SK-N-SH treated with all-trans-retinoic acid at 6 μM for 48 hours (cell line): ENCODE results near the gene FAM210A.

Experiments used
- ATAC-seq: fragments of 200-7000 bp; cut with Tn5 transposase; 3 replicates; pipeline ENCODE4 v1.9.1; 2020; ENCODE audit warnings: mild to moderate bottlenecking, moderate library complexity
- ARNTL ChIP-seq: fragments of 450-650 bp; formaldehyde crosslinking; IDR thresholded peaks from 2 replicates; pipeline ENCODE4 v1.5.0; 2020; ENCODE audit warnings: low read depth, mild to moderate bottlenecking, moderate library complexity, borderline replicate concordance
- BACH2 ChIP-seq: fragments of 250-450 bp; sonication (Bioruptor Pico); IDR thresholded peaks from 2 replicates; pipeline ENCODE4 v1.9.0; 2021; ENCODE audit warnings: mild to moderate bottlenecking, borderline replicate concordance
- CREB5 ChIP-seq: fragments of 250-450 bp; sonication (Bioruptor Pico); IDR thresholded peaks from 2 replicates; pipeline ENCODE4 v1.5.1; 2020; ENCODE audit warnings: low read depth, mild to moderate bottlenecking, moderate library complexity
- CSDC2 ChIP-seq: fragments of 250-450 bp; sonication (Bioruptor Pico); IDR thresholded peaks from 2 replicates; pipeline ENCODE4 v1.5.0; 2020; ENCODE audit warnings: mild to moderate bottlenecking, moderate library complexity
- ESRRG ChIP-seq: fragments of 250-450 bp; sonication (Bioruptor Pico); IDR thresholded peaks from 2 replicates; pipeline ENCODE4 v1.6.1; 2021; ENCODE audit warnings: mild to moderate bottlenecking
- GLIS3 ChIP-seq: fragments of 250-450 bp; sonication (Bioruptor Pico); IDR thresholded peaks from 2 replicates; pipeline ENCODE4 v1.5.0; 2020; ENCODE audit warnings: mild to moderate bottlenecking, moderate library complexity
- ISL1 ChIP-seq: fragments of 250-450 bp; sonication (Bioruptor Pico); IDR thresholded peaks from 2 replicates; pipeline ENCODE4 v2.1.2; 2022; ENCODE audit warnings: mild to moderate bottlenecking, moderate library complexity
- PATZ1 ChIP-seq: fragments of 250-450 bp; sonication (Bioruptor Pico); IDR thresholded peaks from 2 replicates; pipeline ENCODE4 v1.8.0; 2020; ENCODE audit warnings: mild to moderate bottlenecking, moderate library complexity, borderline replicate concordance
- POU6F1 ChIP-seq: fragments of 250-450 bp; sonication (Bioruptor Pico); IDR thresholded peaks from 2 replicates; pipeline ENCODE4 v1.8.0; 2021; ENCODE audit warnings: low read depth, mild to moderate bottlenecking, moderate library complexity, borderline replicate concordance
- PPARA ChIP-seq: fragments of 250-450 bp; sonication (Bioruptor Pico); IDR thresholded peaks from 2 replicates; pipeline ENCODE4 v1.5.0; 2020; ENCODE audit warnings: mild to moderate bottlenecking, borderline replicate concordance
- RARB ChIP-seq: fragments of 250-450 bp; sonication (Bioruptor Pico); IDR thresholded peaks from 2 replicates; pipeline ENCODE4 v1.8.0; 2021; ENCODE audit warnings: mild to moderate bottlenecking, moderate library complexity
- SNAI2 ChIP-seq: fragments of 250-450 bp; sonication (Bioruptor Pico); IDR thresholded peaks from 2 replicates; pipeline ENCODE4 v1.5.0; 2020; ENCODE audit warnings: mild to moderate bottlenecking, moderate library complexity
- TCF4 ChIP-seq: fragments of 250-450 bp; sonication (Bioruptor Pico); IDR thresholded peaks from 2 replicates; pipeline ENCODE4 v1.8.0; 2021; ENCODE audit warnings: mild to moderate bottlenecking, moderate library complexity, borderline replicate concordance
- TOX ChIP-seq: fragments of 250-450 bp; sonication (Bioruptor Pico); IDR thresholded peaks from 2 replicates; pipeline ENCODE4 v1.8.0; 2021; ENCODE audit warnings: mild to moderate bottlenecking, moderate library complexity, borderline replicate concordance
- TSHZ2 ChIP-seq: fragments of 250-450 bp; sonication (Bioruptor Pico); IDR thresholded peaks from 2 replicates; pipeline ENCODE4 v1.5.0; 2020; ENCODE audit warnings: mild to moderate bottlenecking, moderate library complexity
- ZC3H10 ChIP-seq: fragments of 250-450 bp; sonication (Bioruptor Pico); IDR thresholded peaks from 2 replicates; pipeline ENCODE4 v1.5.1; 2021; ENCODE audit warnings: mild to moderate bottlenecking, moderate library complexity
- ZFP3 ChIP-seq: fragments of 250-450 bp; sonication (Bioruptor Pico); IDR thresholded peaks from 2 replicates; pipeline ENCODE4 v1.5.0; 2020; ENCODE audit warnings: mild to moderate bottlenecking, moderate library complexity
- ZFP30 ChIP-seq: fragments of 450-650 bp; formaldehyde crosslinking; IDR thresholded peaks from 2 replicates; pipeline ENCODE4 v1.5.0; 2022; ENCODE audit warnings: mild to moderate bottlenecking, moderate library complexity
- ZNF565 ChIP-seq: fragments of 450-650 bp; formaldehyde crosslinking; conservative IDR thresholded peaks from 2 replicates; pipeline ENCODE4 v1.5.0; 2020; ENCODE audit warnings: low read depth, mild to moderate bottlenecking, moderate library complexity
- ZNF70 ChIP-seq: fragments of 450-650 bp; formaldehyde crosslinking; IDR thresholded peaks from 2 replicates; pipeline ENCODE4 v1.5.0; 2020; ENCODE audit warnings: mild to moderate bottlenecking, moderate library complexity
- ZNF8 ChIP-seq: fragments of 450-650 bp; formaldehyde crosslinking; IDR thresholded peaks from 2 replicates; pipeline ENCODE4 v1.5.0; 2020; ENCODE audit warnings: mild to moderate bottlenecking, moderate library complexity

FAM210A gene

DNA sequence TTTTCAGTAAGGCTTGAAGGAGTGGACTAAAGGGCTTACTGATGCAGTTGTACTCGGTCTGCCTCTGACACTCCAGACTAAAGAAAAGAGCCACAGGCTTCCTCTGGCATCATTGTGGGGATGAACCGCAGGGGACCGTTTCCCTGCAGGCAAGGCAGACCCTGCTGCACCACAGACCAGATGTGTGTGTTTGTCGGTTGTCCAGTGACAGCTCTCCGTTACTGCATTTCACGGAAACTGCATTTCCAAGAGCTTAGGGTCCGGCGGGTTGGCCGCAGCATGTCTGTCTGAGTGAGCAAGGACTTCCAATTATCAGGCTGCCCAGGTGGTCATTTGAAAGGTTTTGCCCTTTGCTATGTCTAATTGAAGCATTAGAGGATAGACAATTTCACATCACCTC is 98.1 kb downstream of the FAM210A start:
- ATAC-seq = no peak
- TF ChIP-seq TOX (no peak), ZC3H10 (CRISPR knock-in tag) (no peak), CREB5 (CRISPR knock-in tag) (no peak), ZNF565 (CRISPR knock-in tag) (no peak), TSHZ2 (CRISPR knock-in tag) (no peak), CSDC2 (no peak), RARB (CRISPR knock-in tag) (no peak), PATZ1 (CRISPR knock-in tag) (no peak), ZNF8 (CRISPR knock-in tag) (no peak), ZNF70 (CRISPR knock-in tag) (no peak), PPARA (no peak)

DNA sequence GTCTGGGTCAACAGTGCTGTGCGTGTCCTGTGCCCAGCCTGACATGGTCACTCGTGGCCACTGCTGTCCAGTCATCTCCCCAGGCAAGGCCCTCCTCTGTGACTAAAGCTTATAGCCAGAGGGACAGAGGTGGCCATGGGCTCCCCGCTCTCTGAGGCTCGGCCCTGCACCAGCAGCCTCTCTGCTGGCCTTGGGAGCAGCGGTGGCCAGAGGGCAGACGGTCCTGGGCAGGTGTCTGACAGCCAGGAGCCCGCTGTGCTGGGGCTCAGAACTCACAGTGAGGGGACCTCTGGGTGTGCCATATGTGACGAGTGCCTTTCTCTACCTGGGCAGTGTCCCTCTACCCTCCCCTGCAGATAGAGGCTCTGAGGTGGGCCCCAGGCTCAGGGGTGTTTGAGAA is 98.7 kb downstream of the FAM210A start:
- TF ChIP-seq ZFP30 = no peak
- no peak for TF ChIP-seq ZFP3
- no peak for TF ChIP-seq ISL1
- no peak for TF ChIP-seq ZNF8 (CRISPR knock-in tag)
- no peak for TF ChIP-seq PATZ1 (CRISPR knock-in tag)
- no peak for TF ChIP-seq ARNTL
- no peak for TF ChIP-seq CREB5 (CRISPR knock-in tag)
- TF ChIP-seq ZNF70 (CRISPR knock-in tag) = no peak
- no peak for TF ChIP-seq TCF4 (CRISPR knock-in tag)
- TF ChIP-seq RARB (CRISPR knock-in tag) = no peak
- TF ChIP-seq ZNF565 (CRISPR knock-in tag) = no peak
- TF ChIP-seq ESRRG (CRISPR knock-in tag) = no peak
- no peak for TF ChIP-seq CSDC2
- no peak for TF ChIP-seq TSHZ2 (CRISPR knock-in tag)
- no peak for TF ChIP-seq BACH2 (CRISPR knock-in tag)
- TF ChIP-seq SNAI2 (CRISPR knock-in tag) = no peak
- no peak for TF ChIP-seq TOX
- no peak for TF ChIP-seq GLIS3 (CRISPR knock-in tag)
- no peak for TF ChIP-seq POU6F1 (CRISPR knock-in tag)
- TF ChIP-seq, all 23 proteins: peak for 0
- ATAC-seq = no peak
